ENCODE results near the gene UBE2D3.
"Not testable (repeated sequence)": the region's sequence is repeated elsewhere in the genome, so short reads cannot be mapped to it uniquely, and the experiment has no call there.

UBE2D3 gene

GRCh38 chr4:102826890-102827673 lies at the start of gene UBE2D3:
UBE2D3 (minus strand) TSS chr4:102827551; CDS start chr4:102826508, 1,043 bp downstream.
- H3K27ac ChIP-seq (ENCODE audit: low read length), result peak within 1 kb of the TSS; percentile 10
- no peaks in the 10 kb centered on the region for H3K4me1 ChIP-seq (ENCODE audit: control insufficient read depth, insufficient read depth, low read length)
- WGBS (ENCODE audit: insufficient coverage, insufficient read length), result no CpG with 5 or more reads among the region's 73 CpGs
- no peak for DNase-seq (ENCODE audit: low read depth, low spot score)
- peak within 1 kb of the TSS; percentile 68 for H3K4me3 ChIP-seq (ENCODE audit: low read length)
- H3K36me3 ChIP-seq (ENCODE audit: control insufficient read depth, insufficient read depth, low read length), result no peaks in the 10 kb centered on the region
- no peaks in the 10 kb centered on the region for H3K9me3 ChIP-seq (ENCODE audit: control insufficient read depth, insufficient read depth, low read length)
- no peaks in the 10 kb centered on the region for H3K27me3 ChIP-seq (ENCODE audit: control insufficient read depth, insufficient read depth, low read length)

- Histone ChIP-seq H3K4me1 (ENCODE audit: control insufficient read depth, insufficient read depth, low read length) (no peaks in the 10 kb centered on the region), H3K4me3 (ENCODE audit: low read length) (no peak overlapping the region), H3K36me3 (ENCODE audit: control insufficient read depth, insufficient read depth, low read length) (no peaks in the 10 kb centered on the region; the same call in 1 of the 2 replicates), H3K27me3 (ENCODE audit: control insufficient read depth, insufficient read depth, low read length) (no peaks in the 10 kb centered on the region), H3K27ac (ENCODE audit: low read length) (no peak overlapping the region), H3K9me3 (ENCODE audit: control insufficient read depth, insufficient read depth, low read length) (no peaks in the 10 kb centered on the region)
- no CpG with 5 or more reads among the region's 2 CpGs for WGBS (ENCODE audit: insufficient coverage, insufficient read length)
- no peak for DNase-seq (ENCODE audit: low read depth, low spot score)
Observed at GRCh38 chr4:102871772-102872171, 44.4 kb upstream of the UBE2D3 start.

- H3K27ac ChIP-seq (ENCODE audit: low read length), result no peak overlapping the region
- no CpG with 5 or more reads among the region's 19 CpGs for WGBS (ENCODE audit: insufficient coverage, insufficient read length)
Observed at GRCh38 chr4:102869569-102870197, 42.3 kb upstream of the UBE2D3 start.

GRCh38 chr4:102868781-102869568 lies 41.6 kb upstream of the UBE2D3 start, which contains the start of gene CISD2:
CISD2 (plus strand) TSS chr4:102868992; CDS start chr4:102869085, 93 bp downstream.
- H3K9me3 ChIP-seq (ENCODE audit: control insufficient read depth, insufficient read depth, low read length), result no peaks in the 10 kb centered on the region
- H3K27me3 ChIP-seq (ENCODE audit: control insufficient read depth, insufficient read depth, low read length), result no peaks in the 10 kb centered on the region
- H3K4me1 ChIP-seq (ENCODE audit: control insufficient read depth, insufficient read depth, low read length), result no peaks in the 10 kb centered on the region
- no CpG with 5 or more reads among the region's 71 CpGs for WGBS (ENCODE audit: insufficient coverage, insufficient read length)
- peak; percentile 63 for DNase-seq (ENCODE audit: low read depth, low spot score)
- H3K27ac ChIP-seq (ENCODE audit: low read length), result no peak within 1 kb of the TSS
- peak within 1 kb of the TSS; percentile 67 for H3K4me3 ChIP-seq (ENCODE audit: low read length)
- no peaks in the 10 kb centered on the region for H3K36me3 ChIP-seq (ENCODE audit: control insufficient read depth, insufficient read depth, low read length)

More at GRCh38 chr4:102869569-102870197, 42.3 kb upstream of the UBE2D3 start:
- no peak for DNase-seq (ENCODE audit: low read depth, low spot score)
- peak overlapping the region; percentile 67; the same call in 1 of the 2 replicates for H3K4me3 ChIP-seq (ENCODE audit: low read length)
- H3K4me1 ChIP-seq (ENCODE audit: control insufficient read depth, insufficient read depth, low read length), result no peaks in the 10 kb centered on the region
- no peaks in the 10 kb centered on the region for H3K27me3 ChIP-seq (ENCODE audit: control insufficient read depth, insufficient read depth, low read length)
- no peaks in the 10 kb centered on the region for H3K9me3 ChIP-seq (ENCODE audit: control insufficient read depth, insufficient read depth, low read length)
- no peaks in the 10 kb centered on the region for H3K36me3 ChIP-seq (ENCODE audit: control insufficient read depth, insufficient read depth, low read length)

GRCh38 chr4:102868153-102868780 lies 40.9 kb upstream of the UBE2D3 start:
- Histone ChIP-seq H3K4me1 (ENCODE audit: control insufficient read depth, insufficient read depth, low read length) (no peaks in the 10 kb centered on the region), H3K9me3 (ENCODE audit: control insufficient read depth, insufficient read depth, low read length) (no peaks in the 10 kb centered on the region), H3K36me3 (ENCODE audit: control insufficient read depth, insufficient read depth, low read length) (no peaks in the 10 kb centered on the region), H3K27me3 (ENCODE audit: control insufficient read depth, insufficient read depth, low read length) (no peaks in the 10 kb centered on the region), H3K4me3 (ENCODE audit: low read length) (peak overlapping the region; percentile 62), H3K27ac (ENCODE audit: low read length) (no peak overlapping the region)
- WGBS (ENCODE audit: insufficient coverage, insufficient read length), result no CpG with 5 or more reads among the region's 23 CpGs
- no peak for DNase-seq (ENCODE audit: low read depth, low spot score)

GRCh38 chr4:102867278-102868152 lies 40.2 kb upstream of the UBE2D3 start:
- H3K4me1 ChIP-seq (ENCODE audit: control insufficient read depth, insufficient read depth, low read length), result no peaks in the 10 kb centered on the region
- no peaks in the 10 kb centered on the region for H3K36me3 ChIP-seq (ENCODE audit: control insufficient read depth, insufficient read depth, low read length)
- WGBS (ENCODE audit: insufficient coverage, insufficient read length), result no CpG with 5 or more reads among the region's 12 CpGs
- no peak overlapping the region; the same call in 1 of the 2 replicates for H3K4me3 ChIP-seq (ENCODE audit: low read length)
- no peak overlapping the region for H3K27ac ChIP-seq (ENCODE audit: low read length)
- H3K9me3 ChIP-seq (ENCODE audit: control insufficient read depth, insufficient read depth, low read length), result no peaks in the 10 kb centered on the region
- DNase-seq (ENCODE audit: low read depth, low spot score), result no peak
- no peaks in the 10 kb centered on the region for H3K27me3 ChIP-seq (ENCODE audit: control insufficient read depth, insufficient read depth, low read length)

GRCh38 chr4:102865327-102865726 lies 38.0 kb upstream of the UBE2D3 start:
- not testable (repeated sequence) for H3K4me3 ChIP-seq (ENCODE audit: low read length); DNase-seq (ENCODE audit: low read depth, low spot score); H3K27me3 ChIP-seq (ENCODE audit: control insufficient read depth, insufficient read depth, low read length); H3K27ac ChIP-seq (ENCODE audit: low read length); H3K9me3 ChIP-seq (ENCODE audit: control insufficient read depth, insufficient read depth, low read length); H3K4me1 ChIP-seq (ENCODE audit: control insufficient read depth, insufficient read depth, low read length); H3K36me3 ChIP-seq (ENCODE audit: control insufficient read depth, insufficient read depth, low read length)
- WGBS (ENCODE audit: insufficient coverage, insufficient read length), result no CpG with 5 or more reads among the region's 5 CpGs

GRCh38 chr4:102862747-102863146 lies 35.4 kb upstream of the UBE2D3 start:
- Histone ChIP-seq H3K36me3 (ENCODE audit: control insufficient read depth, insufficient read depth, low read length) (no peaks in the 10 kb centered on the region), H3K4me1 (ENCODE audit: control insufficient read depth, insufficient read depth, low read length) (no peaks in the 10 kb centered on the region), H3K27me3 (ENCODE audit: control insufficient read depth, insufficient read depth, low read length) (no peaks in the 10 kb centered on the region), H3K27ac (ENCODE audit: low read length) (no peak overlapping the region), H3K4me3 (ENCODE audit: low read length) (no peak overlapping the region), H3K9me3 (ENCODE audit: control insufficient read depth, insufficient read depth, low read length) (no peaks in the 10 kb centered on the region)
- no peak for DNase-seq (ENCODE audit: low read depth, low spot score)
- WGBS (ENCODE audit: insufficient coverage, insufficient read length), result no CpG with 5 or more reads among the region's 1 CpG

- no peak for DNase-seq (ENCODE audit: low read depth, low spot score)
- no peak overlapping the region for H3K4me3 ChIP-seq (ENCODE audit: low read length)
- H3K9me3 ChIP-seq (ENCODE audit: control insufficient read depth, insufficient read depth, low read length), result no peaks in the 10 kb centered on the region
- WGBS (ENCODE audit: insufficient coverage, insufficient read length), result no CpG with 5 or more reads among the region's 1 CpG
- H3K27ac ChIP-seq (ENCODE audit: low read length), result no peak overlapping the region
- no peaks in the 10 kb centered on the region for H3K27me3 ChIP-seq (ENCODE audit: control insufficient read depth, insufficient read depth, low read length)
- no peaks in the 10 kb centered on the region for H3K4me1 ChIP-seq (ENCODE audit: control insufficient read depth, insufficient read depth, low read length)
- no peaks in the 10 kb centered on the region for H3K36me3 ChIP-seq (ENCODE audit: control insufficient read depth, insufficient read depth, low read length)
Observed at GRCh38 chr4:102862016-102862415, 34.7 kb upstream of the UBE2D3 start.
